Neural cell (in vitro differentiated cells): Measurements from ENCODE around the gene SECTM1. TPM values are rescaled to one million over a fixed set of nuclear protein-coding genes. Genes with fewer than 3 reads are reported as not detected.
"Not testable (repeated sequence)": the region's sequence is repeated elsewhere in the genome, so short reads cannot be mapped to it uniquely, and the experiment has no call there.

Experiments
- H2AFZ ChIP-seq: fragments of 200-600, 300-800 bp; sonication (generic), shearing (Covaris generic); 2 replicates; pipeline ENCODE4 v1.6.0; 2014; ENCODE audit warnings: low read depth, mild to moderate bottlenecking, antibody characterized with exemption, low read length, moderate library complexity
- H3F3A ChIP-seq: fragments of 200-600 bp; shearing (Covaris generic); 2 replicates; pipeline ENCODE4 v1.6.1; 2016; ENCODE audit warnings: mild to moderate bottlenecking, moderate library complexity, mixed read lengths, antibody characterized with exemption, low read length; ENCODE audit not compliant: insufficient read depth, poor library complexity, severe bottlenecking
- H3K27ac ChIP-seq: fragments of 200-600, 300-800 bp; sonication (generic), shearing (Covaris generic); 2 replicates; pipeline ENCODE4 v1.5.1; 2014; ENCODE audit warnings: mild to moderate bottlenecking, low read length, moderate library complexity
- H3K27me3 ChIP-seq: fragments of 300-800, 200-600 bp; sonication (generic), shearing (Covaris generic); 2 replicates; pipeline ENCODE4 v1.6.0; 2014; ENCODE audit warnings: mild to moderate bottlenecking, low read depth, low read length, moderate library complexity; ENCODE audit not compliant: insufficient read depth
- H3K36me3 ChIP-seq: fragments of 300-800, 200-600 bp; sonication (generic), shearing (Covaris generic); 2 replicates; pipeline ENCODE4 v1.5.1; 2014; ENCODE audit warnings: mild to moderate bottlenecking, antibody characterized with exemption, low read length, moderate library complexity; ENCODE audit not compliant: insufficient read depth
- H3K4me2 ChIP-seq: fragments of 300-800, 200-600 bp; sonication (generic), shearing (Covaris generic); 2 replicates; pipeline ENCODE4 v1.6.0; 2014; ENCODE audit warnings: mild to moderate bottlenecking, low read length
- H3K4me3 ChIP-seq: fragments of 300-800, 200-600 bp; sonication (generic), shearing (Covaris generic); 2 replicates; pipeline ENCODE4 v1.5.1; 2014; ENCODE audit warnings: mild to moderate bottlenecking, low read length, moderate library complexity
- H3K79me2 ChIP-seq: fragments of 200-600 bp; shearing (Covaris generic); replicated peaks from 2 replicates; pipeline ENCODE4 v1.6.0; 2014; ENCODE audit warnings: mild to moderate bottlenecking, low read length, moderate library complexity; ENCODE audit not compliant: insufficient read depth
- H3K9ac ChIP-seq: fragments of 300-800, 200-600 bp; sonication (generic), shearing (Covaris generic); 2 replicates; pipeline ENCODE4 v1.6.1; 2016; ENCODE audit warnings: mild to moderate bottlenecking, low read length, mixed read lengths
- H3K9me2 ChIP-seq: fragments of 200-600 bp; shearing (Covaris generic); 2 replicates; pipeline ENCODE4 v1.6.1; 2016; ENCODE audit warnings: mild to moderate bottlenecking, low read length, mixed read lengths; ENCODE audit not compliant: insufficient read depth
- H3K9me3 ChIP-seq: fragments of 200-600, 300-800 bp; sonication (generic), shearing (Covaris generic); 2 replicates; pipeline ENCODE4 v1.6.1; 2016; ENCODE audit warnings: mild to moderate bottlenecking, mixed run types, low read length, moderate library complexity, mixed read lengths
- H4K20me1 ChIP-seq: fragments of 200-600 bp; shearing (Covaris generic); 2 replicates; pipeline ENCODE4 v1.6.1; 2016; ENCODE audit warnings: mild to moderate bottlenecking, mixed run types; ENCODE audit not compliant: insufficient read depth
- EP300 ChIP-seq: fragments of 450-650 bp; conservative IDR thresholded peaks from 2 replicates; pipeline ENCODE4 v1.6.1; 2014; ENCODE audit warnings: antibody characterized with exemption, mild to moderate bottlenecking, moderate library complexity; ENCODE audit not compliant: poor library complexity, severe bottlenecking
- EZH2 ChIP-seq: fragments of 200-600, 300-800 bp; shearing (Covaris generic), sonication (generic); IDR thresholded peaks from 2 replicates; pipeline ENCODE4 v1.6.1; 2014; ENCODE audit warnings: antibody characterized with exemption, low read length, borderline replicate concordance, mild to moderate bottlenecking; ENCODE audit not compliant: insufficient read depth, poor library complexity, severe bottlenecking
- MXI1 ChIP-seq: fragments of 450-650 bp; conservative IDR thresholded peaks from 2 replicates; pipeline ENCODE4 v1.6.1; 2014; ENCODE audit warnings: antibody characterized with exemption, mild to moderate bottlenecking; ENCODE audit not compliant: poor library complexity, severe bottlenecking
- POLR2AphosphoS5 ChIP-seq: IDR thresholded peaks from 2 replicates; pipeline ENCODE4 v1.6.1; 2012
- RAD21 ChIP-seq: fragments of 450-650 bp; conservative IDR thresholded peaks from 2 replicates; pipeline ENCODE4 v1.6.1; 2014; ENCODE audit warnings: antibody characterized with exemption, mild to moderate bottlenecking, moderate library complexity
- SMC3 ChIP-seq: fragments of 450-650 bp; conservative IDR thresholded peaks from 2 replicates; pipeline ENCODE4 v1.6.1; 2014; ENCODE audit warnings: antibody characterized with exemption, mild to moderate bottlenecking, moderate library complexity; ENCODE audit not compliant: poor library complexity
- TAF1 ChIP-seq: IDR thresholded peaks from 2 replicates; pipeline ENCODE4 v1.6.1; 2012; ENCODE audit warnings: low read depth
- polyA plus RNA-seq: library from polyadenylated mRNA; depleted of rRNA; stranded (reverse); fragments of >200 nt; gene quantifications from 2 replicates; pipeline ENCODE4 v1.2.3, GENCODE V29; 2014
- TF ChIP-seq, protein P1 (sequence below): IDR thresholded peaks from 2 replicates; pipeline ENCODE4 v1.6.1; 2012; ENCODE audit warnings: borderline replicate concordance
- TF ChIP-seq, protein P2 (sequence below): fragments of 450-650 bp; IDR thresholded peaks from 2 replicates; pipeline ENCODE4 v1.5.1; 2014; ENCODE audit warnings: antibody characterized with exemption, mild to moderate bottlenecking, moderate library complexity; ENCODE audit not compliant: poor library complexity, severe bottlenecking

The SECTM1 gene
- polyA plus RNA-seq, 1 donor from 2014 or later: not detected

DNA sequence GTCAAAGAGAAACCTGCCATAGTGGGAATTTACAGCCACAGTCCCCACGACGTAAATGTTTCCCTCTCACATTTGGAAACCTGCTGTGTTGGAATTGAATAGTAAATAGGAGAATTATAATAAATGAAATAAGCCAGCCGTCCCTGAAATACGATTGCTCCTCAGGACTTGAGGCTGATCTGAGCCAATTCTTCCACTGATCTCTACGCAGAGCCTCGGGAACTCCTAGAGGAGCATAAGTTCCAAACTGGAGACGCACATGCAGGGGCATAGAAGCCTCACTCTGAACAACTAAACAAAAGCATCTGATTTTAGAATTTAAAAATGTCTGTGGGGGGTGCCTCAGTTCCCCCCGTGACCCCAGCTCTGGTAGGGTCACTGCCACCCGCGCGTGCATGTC, 15.3 kb upstream of the SECTM1 start:
- Histone ChIP-seq H3K36me3 (no peaks in the 10 kb centered on the region), H3K79me2 (no peaks in the 10 kb centered on the region), H3K4me3 (no peak overlapping the region), H2AFZ (no peak overlapping the region), H4K20me1 (no peaks in the 10 kb centered on the region), H3F3A (no peaks in the 10 kb centered on the region), H3K27me3 (no peaks in the 10 kb centered on the region), H3K9ac (no peak overlapping the region), H3K9me2 (no peaks in the 10 kb centered on the region), H3K4me2 (no peak overlapping the region), H3K9me3 (no peaks in the 10 kb centered on the region), H3K27ac (no peak overlapping the region)
- TF ChIP-seq EZH2 (no peak), EP300 (no peak), SMC3 (no peak), TAF1 (no peak), RAD21 (no peak), MXI1 (no peak), POLR2AphosphoS5 (no peak)
- TF ChIP-seq, protein P1, sequence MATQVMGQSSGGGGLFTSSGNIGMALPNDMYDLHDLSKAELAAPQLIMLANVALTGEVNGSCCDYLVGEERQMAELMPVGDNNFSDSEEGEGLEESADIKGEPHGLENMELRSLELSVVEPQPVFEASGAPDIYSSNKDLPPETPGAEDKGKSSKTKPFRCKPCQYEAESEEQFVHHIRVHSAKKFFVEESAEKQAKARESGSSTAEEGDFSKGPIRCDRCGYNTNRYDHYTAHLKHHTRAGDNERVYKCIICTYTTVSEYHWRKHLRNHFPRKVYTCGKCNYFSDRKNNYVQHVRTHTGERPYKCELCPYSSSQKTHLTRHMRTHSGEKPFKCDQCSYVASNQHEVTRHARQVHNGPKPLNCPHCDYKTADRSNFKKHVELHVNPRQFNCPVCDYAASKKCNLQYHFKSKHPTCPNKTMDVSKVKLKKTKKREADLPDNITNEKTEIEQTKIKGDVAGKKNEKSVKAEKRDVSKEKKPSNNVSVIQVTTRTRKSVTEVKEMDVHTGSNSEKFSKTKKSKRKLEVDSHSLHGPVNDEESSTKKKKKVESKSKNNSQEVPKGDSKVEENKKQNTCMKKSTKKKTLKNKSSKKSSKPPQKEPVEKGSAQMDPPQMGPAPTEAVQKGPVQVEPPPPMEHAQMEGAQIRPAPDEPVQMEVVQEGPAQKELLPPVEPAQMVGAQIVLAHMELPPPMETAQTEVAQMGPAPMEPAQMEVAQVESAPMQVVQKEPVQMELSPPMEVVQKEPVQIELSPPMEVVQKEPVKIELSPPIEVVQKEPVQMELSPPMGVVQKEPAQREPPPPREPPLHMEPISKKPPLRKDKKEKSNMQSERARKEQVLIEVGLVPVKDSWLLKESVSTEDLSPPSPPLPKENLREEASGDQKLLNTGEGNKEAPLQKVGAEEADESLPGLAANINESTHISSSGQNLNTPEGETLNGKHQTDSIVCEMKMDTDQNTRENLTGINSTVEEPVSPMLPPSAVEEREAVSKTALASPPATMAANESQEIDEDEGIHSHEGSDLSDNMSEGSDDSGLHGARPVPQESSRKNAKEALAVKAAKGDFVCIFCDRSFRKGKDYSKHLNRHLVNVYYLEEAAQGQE: no peak
- TF ChIP-seq, protein P2, sequence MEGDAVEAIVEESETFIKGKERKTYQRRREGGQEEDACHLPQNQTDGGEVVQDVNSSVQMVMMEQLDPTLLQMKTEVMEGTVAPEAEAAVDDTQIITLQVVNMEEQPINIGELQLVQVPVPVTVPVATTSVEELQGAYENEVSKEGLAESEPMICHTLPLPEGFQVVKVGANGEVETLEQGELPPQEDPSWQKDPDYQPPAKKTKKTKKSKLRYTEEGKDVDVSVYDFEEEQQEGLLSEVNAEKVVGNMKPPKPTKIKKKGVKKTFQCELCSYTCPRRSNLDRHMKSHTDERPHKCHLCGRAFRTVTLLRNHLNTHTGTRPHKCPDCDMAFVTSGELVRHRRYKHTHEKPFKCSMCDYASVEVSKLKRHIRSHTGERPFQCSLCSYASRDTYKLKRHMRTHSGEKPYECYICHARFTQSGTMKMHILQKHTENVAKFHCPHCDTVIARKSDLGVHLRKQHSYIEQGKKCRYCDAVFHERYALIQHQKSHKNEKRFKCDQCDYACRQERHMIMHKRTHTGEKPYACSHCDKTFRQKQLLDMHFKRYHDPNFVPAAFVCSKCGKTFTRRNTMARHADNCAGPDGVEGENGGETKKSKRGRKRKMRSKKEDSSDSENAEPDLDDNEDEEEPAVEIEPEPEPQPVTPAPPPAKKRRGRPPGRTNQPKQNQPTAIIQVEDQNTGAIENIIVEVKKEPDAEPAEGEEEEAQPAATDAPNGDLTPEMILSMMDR: no peak

DNA sequence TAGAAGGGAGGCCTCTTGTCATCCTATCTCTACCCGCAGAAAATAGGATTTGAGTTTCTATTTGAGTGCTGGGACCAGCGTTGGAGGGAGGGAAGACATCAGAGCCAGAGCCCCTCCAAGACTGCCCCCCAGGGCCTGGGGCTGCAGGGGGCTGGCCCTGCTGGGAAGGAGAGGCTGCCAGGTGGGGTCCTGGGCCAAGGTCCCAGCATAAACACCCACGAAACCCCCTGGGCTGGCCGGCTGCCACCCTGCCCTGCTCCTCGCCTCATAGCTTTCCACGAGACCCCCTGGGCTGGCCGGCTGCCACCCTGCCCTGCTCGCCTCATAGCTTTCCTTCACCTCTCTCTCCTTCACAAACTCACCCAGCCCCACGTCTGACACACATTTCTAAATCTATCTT, 14.9 kb upstream of the SECTM1 start:
- no peaks in the 10 kb centered on the region for H3K79me2 ChIP-seq
- no peak overlapping the region for H3K4me3 ChIP-seq
- H3K9me2 ChIP-seq: no peaks in the 10 kb centered on the region
- no peak overlapping the region for H3K27ac ChIP-seq
- no peaks in the 10 kb centered on the region for H3K27me3 ChIP-seq
- TF ChIP-seq MXI1: no peak
- TF ChIP-seq EZH2: no peak
- TF ChIP-seq RAD21: no peak
- no peak for TF ChIP-seq POLR2AphosphoS5
- no peak for TF ChIP-seq EP300
- TF ChIP-seq TAF1: no peak
- TF ChIP-seq, protein P1: no peak
- H3K4me2 ChIP-seq: no peak overlapping the region
- no peaks in the 10 kb centered on the region for H3F3A ChIP-seq
- H3K9me3 ChIP-seq: no peaks in the 10 kb centered on the region
- H3K9ac ChIP-seq: no peak overlapping the region
- no peaks in the 10 kb centered on the region for H4K20me1 ChIP-seq
- no peaks in the 10 kb centered on the region for H3K36me3 ChIP-seq
- H2AFZ ChIP-seq: no peak overlapping the region

DNA sequence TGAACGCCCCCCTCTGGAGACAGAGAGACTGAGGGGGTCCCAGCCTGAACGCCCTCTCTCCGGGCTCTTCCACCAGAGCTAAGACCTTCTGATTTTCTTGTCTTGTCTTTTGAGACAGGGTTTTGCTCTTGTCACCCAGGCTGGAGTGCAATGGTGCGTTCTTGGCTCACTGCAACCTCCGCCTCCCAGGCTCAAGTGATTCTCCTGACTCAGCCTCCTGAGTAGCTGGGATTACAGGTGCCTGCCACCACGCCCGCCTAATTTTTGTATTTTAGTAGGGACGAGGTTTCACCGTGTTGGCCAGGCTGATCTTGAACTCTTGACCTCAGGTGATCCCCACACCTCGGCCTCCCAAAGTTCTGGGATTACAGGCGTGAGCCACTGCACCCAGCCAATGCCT, 14.4 kb upstream of the SECTM1 start:
- not testable (repeated sequence) for H3K4me3 ChIP-seq, H3K9ac ChIP-seq, H3K79me2 ChIP-seq, H3K36me3 ChIP-seq, H4K20me1 ChIP-seq, H3K9me3 ChIP-seq, H3K4me2 ChIP-seq, H3K9me2 ChIP-seq, H2AFZ ChIP-seq, H3F3A ChIP-seq, H3K27me3 ChIP-seq, H3K27ac ChIP-seq
